Putamen (tissue), 1 donor: ENCODE measurements around the gene IL27RA.
A peak's percentile ranks its signal among the peaks of the same experiment; 100 is the strongest.

Experiments used
- DNase-seq: peaks from one replicate; pipeline ENCODE4 v3.0.0-alpha.2; 2016; ENCODE audit warnings: low spot score

IL27RA gene

DNA sequence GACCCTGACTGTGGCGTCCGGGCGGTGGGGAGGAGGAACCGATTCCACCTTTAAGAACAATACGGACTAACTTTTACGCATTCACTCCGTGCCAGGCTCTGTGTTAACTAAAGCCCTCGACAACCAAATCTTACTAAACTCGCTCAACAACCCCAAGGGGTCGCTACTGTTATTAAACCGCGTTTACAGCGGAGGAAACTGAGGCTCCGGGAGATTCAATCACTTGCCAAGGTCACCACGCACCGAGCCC, 57.8 kb downstream of the IL27RA start:
- no peak for DNase-seq

DNA sequence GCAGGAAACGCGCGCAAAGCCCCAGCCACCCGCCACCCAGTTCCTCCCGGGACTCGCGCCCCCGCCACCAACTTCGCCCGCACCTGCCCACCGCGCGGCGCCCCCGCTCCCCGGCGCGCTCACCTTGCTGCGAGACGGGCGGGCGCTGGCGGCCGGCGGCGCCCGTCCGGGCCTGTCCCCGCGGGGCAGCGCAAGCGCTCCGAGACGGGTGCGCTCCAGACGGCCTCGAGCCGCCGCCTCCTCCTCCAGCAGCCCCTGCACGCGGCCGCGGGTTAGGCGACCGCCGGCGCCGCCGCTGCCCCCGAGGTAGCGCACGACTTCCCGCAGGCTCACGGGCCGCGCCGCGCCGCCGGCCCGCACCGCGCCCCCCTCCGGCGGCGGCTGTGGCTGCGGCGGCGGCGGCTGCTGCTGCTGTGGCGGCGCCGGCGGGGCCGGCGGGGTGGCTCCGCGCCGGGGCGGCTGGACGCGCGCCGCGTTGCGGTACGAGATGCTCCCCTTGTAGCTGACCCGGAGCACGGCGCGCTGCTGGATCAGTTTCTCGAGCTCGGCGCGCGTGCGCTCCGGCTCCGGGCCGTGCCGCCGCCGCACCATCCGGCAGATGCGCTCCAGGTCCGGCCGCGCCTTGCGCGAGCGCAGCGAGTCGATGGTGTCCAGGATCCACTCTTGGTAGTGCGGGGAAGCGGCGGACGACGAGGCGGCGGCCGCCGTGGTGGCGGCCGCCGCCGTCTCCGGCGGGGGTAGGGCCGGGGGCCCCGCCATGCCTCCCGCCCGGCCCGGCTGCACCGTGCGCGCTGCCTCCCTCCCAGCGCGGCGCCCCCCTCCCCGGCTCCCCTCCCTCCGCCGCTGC, 58.3 kb downstream of the IL27RA start:
- DNase-seq = no peak

DNA sequence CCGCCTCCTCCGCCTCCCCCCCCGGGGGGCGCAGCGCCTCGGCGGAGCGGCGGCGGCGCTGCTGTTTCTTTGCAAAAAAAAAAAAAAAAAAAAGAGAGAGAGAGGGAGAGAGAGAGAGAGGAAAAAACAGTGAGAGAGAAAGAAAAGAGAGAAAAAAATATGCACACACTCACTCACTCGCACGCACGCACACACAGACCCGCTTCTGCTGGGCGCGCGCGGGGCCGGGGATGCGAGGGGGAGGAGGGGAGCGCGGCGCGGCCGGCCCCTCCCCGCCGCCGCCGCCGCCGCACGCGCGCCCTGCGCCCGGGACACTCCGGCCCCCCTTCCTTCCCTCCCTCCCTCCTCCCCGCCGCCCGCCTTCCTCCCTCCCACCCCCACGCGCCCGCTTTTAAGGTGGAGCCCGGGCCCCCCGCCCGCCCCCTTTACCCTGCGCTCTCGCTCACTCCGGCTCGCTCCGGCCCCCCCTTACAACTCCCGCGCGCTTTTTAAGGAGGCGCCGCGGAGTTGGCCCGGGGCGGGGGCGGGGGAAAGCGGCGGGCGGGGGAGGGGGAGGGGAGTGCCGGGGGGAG, 59.0 kb downstream of the IL27RA start, which contains the start of gene SAMD1:
Gene SAMD1 (minus strand): TSS at position 243 of the 572 bp plus-strand sequence.
- DNase-seq = peak; percentile 89

DNA sequence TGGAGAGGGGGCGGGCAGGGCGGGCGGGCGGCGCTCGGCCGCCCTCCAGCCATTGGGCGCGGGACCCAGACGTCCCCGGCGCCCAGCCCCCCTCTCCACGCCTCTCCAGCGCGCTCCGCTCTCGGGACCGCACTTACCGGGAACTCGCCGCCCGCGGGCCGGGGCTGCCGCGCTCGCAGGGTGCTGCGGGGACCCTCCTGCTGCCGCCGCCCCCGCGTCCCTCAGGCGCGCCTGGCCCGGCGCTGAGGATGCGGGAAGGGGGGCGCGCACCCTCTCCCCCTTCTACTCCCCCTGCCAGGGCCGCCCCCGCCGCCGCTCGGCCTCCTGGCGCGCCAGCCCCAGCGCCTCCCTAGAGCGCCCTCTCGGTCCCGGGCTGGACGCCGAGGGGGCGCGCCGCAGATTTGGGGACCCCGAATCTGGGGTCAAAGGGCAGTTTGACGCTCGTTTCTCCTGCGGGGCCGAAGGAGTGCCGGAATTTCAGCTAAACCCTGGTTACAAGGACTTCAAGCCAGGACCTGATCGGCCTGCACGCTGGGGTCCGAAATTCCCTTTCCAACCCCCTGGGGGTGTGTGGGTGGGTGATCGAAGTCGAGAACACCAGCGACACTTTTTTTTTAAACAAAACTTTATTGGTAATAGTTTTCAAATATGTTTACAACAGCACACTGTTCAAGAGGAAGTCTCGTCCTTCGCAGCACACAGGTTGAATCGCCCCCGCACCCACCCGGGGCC, 59.7 kb downstream of the IL27RA start:
- peak; percentile 64 for DNase-seq

DNA sequence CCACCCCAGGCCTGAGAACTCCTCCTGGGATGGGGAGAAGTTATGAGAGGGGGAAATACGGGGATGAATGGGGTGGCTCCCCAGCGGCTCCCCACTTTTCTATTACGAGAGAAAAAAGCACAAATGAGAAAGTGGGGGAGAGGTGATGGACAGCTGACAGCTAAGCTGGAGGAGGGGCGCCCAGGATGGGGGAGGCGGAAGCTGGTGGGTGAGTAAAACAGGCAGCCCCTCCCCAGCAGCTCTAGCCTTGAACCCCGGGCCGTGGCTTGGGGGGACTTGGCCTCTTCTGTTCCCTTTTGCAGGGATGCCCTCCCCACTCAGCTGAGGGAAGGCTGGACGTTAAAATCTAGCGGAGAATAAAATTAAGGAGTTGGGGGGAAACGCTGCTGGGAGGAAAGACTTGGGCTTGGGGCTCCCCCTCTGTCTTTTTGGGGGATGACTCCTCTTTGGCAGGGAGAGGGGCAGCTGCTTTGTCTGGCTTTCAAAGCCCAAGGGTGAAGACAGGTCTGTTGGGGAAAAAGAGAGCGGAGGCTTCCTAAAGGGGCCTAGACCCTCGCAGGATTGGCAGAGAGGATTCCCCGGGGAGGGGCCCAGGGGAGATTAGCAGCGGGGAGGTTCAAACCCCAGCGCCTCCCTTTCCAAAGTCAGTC, 60.4 kb downstream of the IL27RA start:
- DNase-seq = no peak

DNA sequence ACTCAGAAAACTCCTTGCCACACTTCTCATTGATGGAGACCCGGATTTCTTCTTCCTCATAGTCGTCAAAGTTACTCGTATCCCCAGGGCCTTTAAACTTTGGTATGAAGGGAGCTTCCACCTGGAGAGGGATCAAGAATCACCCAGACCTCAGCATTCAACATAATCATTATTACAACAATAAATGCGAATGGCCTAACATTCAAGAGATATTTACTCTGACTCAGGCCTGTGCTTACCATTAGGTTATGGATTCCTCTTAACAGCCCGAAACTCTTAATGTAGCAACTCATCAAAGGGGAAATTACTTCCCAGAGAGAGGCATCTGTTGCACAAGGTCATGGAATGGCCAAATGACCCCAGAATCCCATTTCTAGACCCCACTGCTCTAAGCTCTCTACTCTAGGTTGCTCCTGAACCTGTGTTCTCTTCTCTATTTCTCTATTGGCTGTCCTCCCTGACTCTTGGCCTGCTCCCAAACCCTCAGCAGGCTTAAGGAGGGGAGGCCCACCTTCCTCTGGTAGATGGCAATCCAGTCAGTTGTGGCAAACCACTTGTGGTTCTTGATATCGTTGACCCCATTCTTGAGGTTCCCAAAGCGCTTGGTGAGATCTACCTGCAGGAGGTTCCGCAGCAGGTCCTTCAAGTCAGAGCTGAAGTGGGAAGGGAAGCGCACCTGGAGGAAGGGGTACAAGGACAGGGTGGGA, 61.7 kb downstream of the IL27RA start:
- no peak for DNase-seq

DNA sequence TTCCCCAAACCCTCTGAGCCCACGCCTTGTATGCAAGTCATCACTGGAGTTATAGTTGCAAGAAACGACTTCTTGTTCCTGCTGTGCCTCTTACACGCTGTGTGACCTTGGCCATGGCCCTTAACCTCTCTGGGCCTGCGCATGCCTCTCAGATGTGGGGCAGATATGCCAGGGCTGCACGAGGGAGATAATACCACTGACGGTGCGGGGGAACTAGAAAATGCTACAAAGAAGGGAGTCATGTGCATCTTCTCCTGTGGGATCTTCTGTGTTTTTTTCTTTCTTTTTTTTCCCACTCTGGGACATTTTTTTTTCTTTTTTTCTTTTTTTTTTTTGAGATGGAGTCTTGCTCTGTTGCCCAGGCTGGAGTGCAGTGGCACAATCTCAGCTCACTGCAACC, 63.3 kb downstream of the IL27RA start:
- no peak for DNase-seq

DNA sequence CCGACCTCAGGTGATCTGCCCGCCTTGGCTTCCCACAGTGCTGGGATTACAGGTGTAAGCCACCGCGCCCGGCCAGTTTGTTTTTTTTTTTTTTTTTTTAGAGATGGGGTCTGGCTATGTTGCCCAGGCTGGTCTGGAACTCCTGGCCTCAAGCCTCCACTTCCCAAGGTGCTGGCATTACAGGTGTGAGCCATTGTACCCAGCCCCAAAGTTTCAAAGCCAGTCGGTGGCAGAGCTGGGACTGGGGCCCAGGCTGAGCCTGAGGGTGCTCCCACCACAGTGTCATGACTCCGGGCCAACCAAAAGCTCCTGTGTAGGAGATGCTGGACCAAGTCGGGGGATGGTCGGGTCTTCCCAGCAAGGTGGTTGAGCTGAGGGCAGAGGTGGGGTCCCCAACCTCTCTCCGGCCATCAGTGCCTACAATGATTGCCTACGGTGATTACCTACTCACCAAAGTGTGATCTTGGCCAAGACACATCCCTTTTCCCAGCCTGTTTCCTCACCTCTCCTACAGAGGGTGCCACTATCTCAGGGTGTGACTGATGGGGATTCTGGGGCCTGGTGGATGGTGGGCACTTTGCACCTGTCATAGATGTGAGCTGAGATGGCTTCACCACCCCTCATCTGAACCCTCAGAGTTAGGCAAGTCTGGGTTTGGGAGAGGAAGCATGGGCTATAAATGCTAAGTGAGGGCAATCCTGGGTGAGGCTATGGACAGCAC, 64.9 kb downstream of the IL27RA start:
- DNase-seq = no peak

DNA sequence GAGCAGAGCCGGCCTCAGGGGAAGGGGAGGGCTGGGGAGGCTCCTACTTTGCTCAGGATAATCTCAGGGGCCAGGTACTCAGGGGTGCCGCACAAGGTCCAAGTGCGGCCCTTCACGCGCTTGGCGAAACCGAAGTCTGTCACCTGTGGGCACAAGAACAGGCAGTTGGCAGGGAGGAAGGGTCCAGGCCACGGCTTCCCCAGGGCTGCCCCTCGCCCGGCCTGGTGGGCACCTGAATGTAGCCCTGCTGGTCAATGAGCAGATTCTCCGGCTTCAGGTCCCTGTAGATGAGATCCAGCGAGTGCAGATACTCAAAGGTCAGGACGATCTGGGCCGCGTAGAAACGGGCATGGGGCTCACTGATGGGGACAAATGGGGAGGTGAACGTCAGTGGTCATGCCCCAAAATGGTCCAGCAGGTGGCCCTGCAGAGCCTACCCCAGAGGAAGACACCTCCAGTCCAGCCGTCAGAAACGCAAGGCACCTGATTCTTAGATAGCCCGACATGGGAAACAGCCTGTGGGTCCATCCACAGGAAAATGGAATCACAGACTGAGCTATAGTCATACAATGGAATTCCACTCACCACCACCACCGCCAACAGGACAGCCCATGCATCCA, 66.1 kb downstream of the IL27RA start:
- DNase-seq = no peak

DNA sequence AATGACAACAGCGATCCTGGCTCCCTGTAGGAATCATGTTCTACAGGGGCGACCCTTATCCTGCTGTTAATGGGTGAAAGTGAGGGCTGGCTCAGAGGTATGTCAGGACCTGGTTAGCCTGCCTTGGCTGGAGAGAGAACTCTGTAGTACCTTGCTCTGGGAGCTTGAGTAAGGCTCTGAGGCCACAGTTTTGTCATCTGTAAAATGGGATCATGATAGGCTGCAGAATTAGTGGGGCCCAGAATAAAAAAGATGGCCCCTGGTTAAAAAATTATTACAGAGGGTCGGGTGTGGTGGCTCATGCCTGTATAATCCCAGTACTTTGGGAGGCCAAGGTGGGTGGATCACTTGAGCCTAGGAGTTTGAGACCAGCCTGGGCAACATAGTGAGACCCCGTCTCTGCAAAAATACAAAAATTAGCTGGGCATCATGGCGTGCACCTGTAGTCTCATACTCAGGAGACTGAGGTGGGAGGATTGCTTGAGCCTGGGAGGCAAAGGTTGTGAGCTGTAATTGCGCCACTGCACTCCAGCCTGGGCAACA, 69.5 kb downstream of the IL27RA start:
- no peak for DNase-seq

DNA sequence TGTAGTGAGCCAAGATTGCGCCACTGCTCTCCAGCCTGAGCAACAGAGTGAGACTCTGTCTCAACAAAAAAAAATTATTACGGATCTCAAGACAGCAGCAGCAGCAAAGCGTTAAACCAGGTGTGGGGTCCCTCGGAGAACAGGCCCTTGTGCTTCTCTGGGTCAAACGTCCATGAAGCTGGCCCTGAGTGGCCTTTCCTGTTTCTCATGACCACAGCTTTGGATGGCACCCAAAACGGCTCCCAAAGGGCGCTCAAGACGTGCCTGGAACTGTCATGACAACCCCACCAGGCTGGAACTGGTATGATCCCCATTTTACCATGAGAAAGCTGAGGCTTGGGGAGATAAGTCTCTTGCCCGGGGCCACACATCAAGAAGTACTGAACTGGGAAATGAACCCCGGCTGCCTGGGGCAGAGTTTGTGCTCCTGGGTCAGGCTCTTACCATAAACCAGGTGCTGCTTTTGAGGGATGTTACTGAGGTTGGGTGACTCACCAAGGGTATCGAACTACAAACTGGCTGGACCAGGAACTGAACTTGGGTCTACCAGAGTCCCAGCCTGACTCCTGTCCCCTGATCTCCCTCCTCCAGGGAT, 70.6 kb downstream of the IL27RA start:
- DNase-seq = no peak

DNA sequence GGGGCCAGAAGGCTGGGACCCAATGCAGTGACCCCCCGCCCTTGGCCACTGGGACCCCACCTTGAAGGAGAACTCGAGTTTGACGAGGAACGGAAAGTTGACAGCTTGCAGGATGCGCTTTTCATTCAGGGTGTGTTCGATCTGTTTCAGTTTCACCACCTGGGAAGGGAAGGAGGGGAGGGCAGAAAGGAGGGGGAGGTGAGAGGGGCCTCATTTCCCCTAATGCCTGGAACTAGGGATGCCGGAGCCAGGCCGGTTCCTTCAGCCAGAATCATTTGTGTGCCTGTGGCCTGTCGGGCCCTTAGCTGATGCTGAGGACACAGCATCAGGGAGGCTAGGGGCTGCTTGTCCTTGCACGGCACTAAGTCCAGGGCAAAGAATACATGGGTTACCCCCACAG, 71.2 kb downstream of the IL27RA start:
- no peak for DNase-seq
